ENCODE data around the gene GALNT17.

The GALNT17 gene

GRCh38 chr7:71404726-71405345, 272.9 kb downstream of the GALNT17 start:
- no peak for DNase-seq

GRCh38 chr7:71408271-71408670, 276.3 kb downstream of the GALNT17 start:
- DNase-seq, result no peak

DNA sequence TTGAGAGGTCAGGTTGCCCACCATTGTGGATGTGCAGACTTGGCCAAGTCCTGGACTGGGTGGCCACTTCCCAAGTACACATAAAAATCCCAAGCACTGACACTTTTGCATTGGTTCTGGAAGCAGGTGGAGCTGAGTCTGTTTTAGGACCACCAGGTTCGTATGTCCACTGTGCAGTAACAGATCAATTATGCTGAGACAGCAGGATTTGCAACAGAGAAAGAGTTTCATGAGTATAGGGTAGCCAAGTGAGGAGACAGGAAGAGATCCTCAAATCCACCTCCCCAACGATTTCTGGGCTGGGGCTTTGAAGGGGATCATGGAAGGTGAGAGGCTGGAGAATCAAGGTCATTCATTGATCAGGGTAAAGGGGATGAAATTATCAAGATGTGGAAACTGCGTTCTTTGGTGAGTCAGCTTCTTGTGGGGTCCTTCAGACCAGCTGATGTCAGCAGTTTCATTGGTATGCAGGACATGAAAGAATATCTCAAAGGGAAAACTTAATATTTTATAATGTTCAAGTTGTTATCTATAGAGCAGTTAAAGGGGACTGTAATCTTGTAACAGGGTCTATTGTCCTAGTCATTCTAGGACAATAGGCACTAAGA, 277.7 kb downstream of the GALNT17 start:
- no peak for DNase-seq

GRCh38 chr7:71411475-71411874, 279.5 kb downstream of the GALNT17 start:
- DNase-seq, result no peak

DNA sequence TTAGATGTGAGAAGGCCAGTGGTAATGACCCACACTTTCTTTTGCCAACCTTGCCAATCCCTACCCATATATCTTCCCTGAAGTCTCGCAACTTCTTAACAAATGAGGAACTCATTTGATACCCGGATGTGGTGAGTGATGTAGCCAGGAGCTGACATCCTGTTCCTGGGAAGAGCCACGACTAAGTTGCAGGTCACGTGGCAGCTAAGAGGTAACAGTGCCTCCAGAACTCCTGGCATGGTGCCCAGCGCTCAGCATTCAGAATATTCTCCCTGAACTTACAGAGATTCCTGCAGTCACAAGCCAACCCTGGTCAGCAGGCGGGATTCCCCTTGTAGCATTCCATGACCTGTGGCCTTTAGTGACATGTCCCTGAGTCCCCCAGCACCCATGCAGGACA, 282.5 kb downstream of the GALNT17 start:
- no peak for DNase-seq

GRCh38 chr7:71419546-71420337, 287.8 kb downstream of the GALNT17 start:
- DNase-seq, result no peak

DNA sequence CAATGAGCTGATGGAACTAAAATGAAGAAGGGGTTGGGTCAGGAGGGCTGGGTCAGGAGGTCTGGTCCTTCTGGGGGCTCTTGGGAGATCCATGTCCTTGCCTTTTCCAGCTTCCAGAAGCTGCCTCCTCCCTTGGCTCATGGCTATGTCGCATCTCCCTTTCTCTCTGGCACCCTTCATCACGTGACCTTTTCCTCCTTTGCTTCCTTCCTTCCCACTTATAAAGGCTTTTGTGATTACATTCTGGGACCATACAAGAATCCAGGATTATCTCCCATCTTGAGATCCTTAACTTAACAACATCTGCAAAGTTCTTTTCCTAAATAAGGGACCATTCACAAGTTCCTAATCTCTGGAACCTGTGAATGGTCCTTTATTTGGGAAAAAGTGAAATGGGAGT, 290.2 kb downstream of the GALNT17 start:
- DNase-seq, result no peak

DNA sequence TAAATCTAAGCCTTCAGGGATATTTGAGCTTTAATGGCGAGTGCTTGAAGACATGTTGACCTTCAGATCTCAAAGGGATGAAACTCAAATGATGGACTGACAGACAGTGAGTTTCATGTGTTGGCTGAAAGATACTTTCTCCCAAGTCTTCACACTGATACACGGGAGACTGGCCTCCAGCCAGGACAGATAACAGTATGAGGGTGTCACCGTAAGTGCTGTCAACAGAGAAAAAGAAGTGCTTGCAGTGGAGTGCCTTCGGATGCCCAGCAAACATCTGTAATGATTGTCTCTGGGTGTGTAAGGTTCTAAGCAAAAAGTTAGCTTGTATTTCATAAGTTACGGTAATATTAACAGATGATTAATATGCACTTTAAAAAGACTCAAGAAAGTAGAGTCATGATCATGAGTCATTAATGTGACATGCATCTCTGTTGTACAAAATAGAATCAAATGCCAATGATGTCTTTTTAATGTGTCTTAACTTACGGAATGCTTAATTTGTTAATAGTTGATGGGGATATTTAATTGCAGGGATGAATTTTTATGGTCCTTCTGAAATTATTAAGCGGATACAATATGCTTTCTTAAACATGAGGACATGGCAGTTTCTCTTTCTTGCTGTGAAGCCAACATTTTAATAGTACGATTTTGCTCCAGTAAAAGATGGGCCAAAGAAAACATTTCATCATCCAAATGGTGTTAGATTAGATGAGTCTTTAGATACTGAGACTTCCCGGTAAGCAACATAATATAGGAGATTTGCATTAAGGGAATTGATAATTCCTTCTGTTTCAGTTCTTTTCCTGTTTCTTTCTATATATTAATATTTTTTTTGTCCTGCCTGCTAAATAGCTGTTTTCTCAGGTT, 292.5 kb downstream of the GALNT17 start:
- no peak for DNase-seq

GRCh38 chr7:71429083-71429482, 297.1 kb downstream of the GALNT17 start:
- no peak for DNase-seq

DNA sequence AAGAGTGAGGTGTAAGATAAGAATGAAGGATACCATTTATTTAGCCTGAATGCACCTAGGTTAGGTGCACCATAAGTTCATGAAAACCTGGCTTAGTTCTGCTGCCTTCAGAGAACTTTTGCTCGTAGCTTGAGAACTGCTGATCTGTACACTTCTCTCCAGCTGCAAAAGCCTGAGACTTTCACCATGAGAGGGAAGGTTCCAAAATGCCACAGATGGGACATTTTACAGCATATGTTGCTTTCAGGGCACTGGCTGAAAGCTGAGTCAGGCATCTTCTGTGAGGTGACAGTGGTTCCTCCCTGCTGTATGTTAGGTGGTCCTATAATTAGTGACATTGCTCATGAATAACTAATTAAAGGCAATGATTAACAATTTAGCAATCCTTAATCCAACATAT, 298.3 kb downstream of the GALNT17 start:
- no peak for DNase-seq

- DNase-seq, result no peak
These were observed 307.4 kb downstream of the GALNT17 start for GRCh38 chr7:71439321-71439720.

DNA sequence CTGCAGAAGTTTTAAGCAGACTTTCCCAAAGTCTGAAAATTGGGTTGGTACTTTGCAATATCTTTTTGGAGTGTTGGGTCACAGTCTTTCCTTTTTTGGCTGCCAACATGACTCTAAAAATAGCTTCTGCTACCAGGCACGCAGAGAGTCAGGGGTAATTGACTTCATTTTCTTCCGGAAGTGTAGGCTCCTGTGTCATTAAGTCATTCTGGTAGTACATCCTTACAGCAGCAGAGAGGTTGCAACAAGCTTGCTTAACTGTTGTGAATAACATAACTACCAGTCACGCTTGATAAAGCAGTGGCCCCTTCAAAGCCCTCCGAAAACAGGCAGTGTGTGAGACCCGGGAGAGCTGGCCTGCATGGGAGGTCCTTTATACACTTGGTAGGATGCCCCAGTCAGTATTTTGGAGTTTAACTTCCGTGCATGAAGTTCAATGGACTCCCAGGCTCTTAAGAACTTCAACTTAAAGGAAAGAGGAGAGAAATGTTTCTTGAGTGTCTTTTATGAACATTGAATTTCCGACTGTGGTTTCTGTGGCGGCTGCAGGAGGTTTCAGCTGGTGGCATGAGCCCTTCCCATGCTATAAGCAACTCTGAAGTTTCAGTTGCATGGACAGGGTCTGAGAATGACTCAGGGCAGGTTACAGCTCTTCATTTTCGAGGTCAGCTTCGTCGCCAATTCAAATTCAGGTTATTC, 310.7 kb downstream of the GALNT17 start:
- peak in 1 of 5 experiments; percentile 11 for DNase-seq

GRCh38 chr7:71443191-71443530, 311.2 kb downstream of the GALNT17 start:
- DNase-seq, result no peak

DNA sequence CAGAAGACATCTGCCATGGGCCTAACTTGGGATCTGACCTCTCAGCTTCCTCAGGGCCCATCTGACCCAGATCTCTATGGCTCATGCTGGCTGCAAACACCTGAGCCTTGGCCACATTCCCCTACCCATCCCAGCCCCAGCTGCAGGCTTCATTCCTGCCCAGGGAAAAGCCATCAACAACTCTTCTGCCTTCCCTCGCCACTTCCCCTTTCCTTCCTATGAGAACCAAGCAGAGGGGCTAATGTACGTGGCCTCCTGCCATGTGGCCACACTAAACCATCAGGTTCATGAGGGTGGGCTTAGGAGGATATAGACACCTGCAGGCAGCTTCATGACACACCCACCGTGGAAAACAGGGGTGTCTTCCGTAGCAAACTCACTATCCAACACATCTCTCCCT, 312.2 kb downstream of the GALNT17 start:
- DNase-seq, result no peak

- no peak for DNase-seq
These were observed 321.7 kb downstream of the GALNT17 start for GRCh38 chr7:71453630-71454029.

GRCh38 chr7:71454981-71455380, 323.0 kb downstream of the GALNT17 start:
- no peak for DNase-seq

GRCh38 chr7:71457021-71457420, 325.1 kb downstream of the GALNT17 start:
- no peak for DNase-seq

GRCh38 chr7:71457846-71458590, 326.1 kb downstream of the GALNT17 start:
- DNase-seq, result no peak

GRCh38 chr7:71459132-71459531, 327.2 kb downstream of the GALNT17 start:
- DNase-seq, result no peak

GRCh38 chr7:71461572-71461971, 329.6 kb downstream of the GALNT17 start:
- DNase-seq, result no peak

DNA sequence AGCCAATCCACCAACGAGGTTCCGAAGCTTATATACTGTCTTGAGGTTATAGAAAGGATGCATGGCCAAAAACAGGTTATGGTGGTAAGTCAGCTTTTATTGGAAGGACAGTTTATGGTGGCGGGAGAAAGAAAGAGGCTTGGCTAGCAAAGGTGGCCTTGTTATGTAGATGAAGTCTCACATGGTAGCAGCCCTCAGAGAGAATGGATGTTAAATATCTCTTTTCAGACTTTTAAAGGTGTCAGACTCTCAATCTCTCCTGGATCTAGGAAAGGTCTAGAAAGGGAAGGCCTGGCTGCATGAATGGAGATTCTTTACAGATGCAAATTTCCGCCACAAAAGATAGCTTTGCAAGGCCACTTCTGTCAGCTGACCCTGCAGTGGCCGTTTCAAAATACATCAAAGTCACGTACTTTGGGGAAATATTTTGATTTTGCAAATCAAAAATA, 333.8 kb downstream of the GALNT17 start:
- DNase-seq, result no peak
